Endothelial cell of hepatic sinusoid (primary cell): Measurements from ENCODE around the gene FRZB.
"Not testable (repeated sequence)": the region's sequence is repeated elsewhere in the genome, so short reads cannot be mapped to it uniquely, and the experiment has no call there.

Source experiments
- in situ Hi-C: cut with HindIII; loops from 2 replicates; pipeline ENCODE4 v1.10.0; 2017; ENCODE audit warnings: low sequenced_read_pairs

FRZB gene

GRCh38 chr2:182890773-182891378 is 24.4 kb upstream of the FRZB start:
- in situ Hi-C loops = no loop called here

- in situ Hi-C loops = no loop called here
These were observed 23.9 kb upstream of the FRZB start for GRCh38 chr2:182890305-182890704.

GRCh38 chr2:182887753-182888415 is 21.4 kb upstream of the FRZB start:
- in situ Hi-C loops = no loop called here

- in situ Hi-C loops = no loop called here
These were observed 20.7 kb upstream of the FRZB start for GRCh38 chr2:182887093-182887492.

- in situ Hi-C loops = no loop called here
These were observed 19.3 kb upstream of the FRZB start for GRCh38 chr2:182885771-182886170.

GRCh38 chr2:182883451-182883850 is 17.0 kb upstream of the FRZB start:
- in situ Hi-C loops = no loop called here

- in situ Hi-C loops = not testable (repeated sequence)
These were observed 13.7 kb upstream of the FRZB start for GRCh38 chr2:182880100-182880499.

- in situ Hi-C loops = not testable (repeated sequence)
These were observed 10.2 kb upstream of the FRZB start for GRCh38 chr2:182876653-182877052.

- in situ Hi-C loops = no loop called here
These were observed 3.8 kb upstream of the FRZB start for GRCh38 chr2:182870227-182870626.

- in situ Hi-C loops = no loop called here
These were observed 1.8 kb upstream of the FRZB start for GRCh38 chr2:182868054-182868796.

- in situ Hi-C loops = no loop called here
These were observed 1.1 kb upstream of the FRZB start for GRCh38 chr2:182867426-182868053.

GRCh38 chr2:182866095-182866460 is 359 bp downstream of the FRZB start:
- in situ Hi-C loops = no loop called here

GRCh38 chr2:182864949-182865570 is 1.4 kb downstream of the FRZB start:
- in situ Hi-C loops = no loop called here

GRCh38 chr2:182863642-182864041 is 2.8 kb downstream of the FRZB start:
- in situ Hi-C loops = no loop called here

- in situ Hi-C loops = no loop called here
These were observed 4.3 kb downstream of the FRZB start for GRCh38 chr2:182862091-182862490.

GRCh38 chr2:182860858-182861257 is 5.6 kb downstream of the FRZB start:
- in situ Hi-C loops = no loop called here

GRCh38 chr2:182858671-182859070 is 7.8 kb downstream of the FRZB start:
- in situ Hi-C loops = no loop called here

- in situ Hi-C loops = no loop called here
These were observed 11.1 kb downstream of the FRZB start for GRCh38 chr2:182855376-182855775.

- in situ Hi-C loops = no loop called here
These were observed 11.9 kb downstream of the FRZB start for GRCh38 chr2:182854375-182855105.

- in situ Hi-C loops = no loop called here
These were observed 13.6 kb downstream of the FRZB start for GRCh38 chr2:182852801-182853200.

GRCh38 chr2:182852090-182852489 is 14.3 kb downstream of the FRZB start:
- in situ Hi-C loops = no loop called here
